H1 (cell line): ENCODE results near the gene ZNF333. TPM values are rescaled to one million over a fixed set of nuclear protein-coding genes. Genes with fewer than 3 reads are reported as not detected.
A peak's percentile ranks its signal among the peaks of the same experiment; 100 is the strongest.
"Not testable (repeated sequence)": the region's sequence is repeated elsewhere in the genome, so short reads cannot be mapped to it uniquely, and the experiment has no call there.

Source experiments
- CTCF ChIA-PET: fragments of 300-600 bp; sonication (Branson Sonifier 250); formaldehyde crosslinking; loops from one replicate; lab custom pipeline; 2021; ENCODE audit not compliant: partially characterized antibody; lab: Charles Lee
- POLR2A ChIA-PET: fragments of 300-600 bp; sonication (Branson Sonifier 250); formaldehyde crosslinking; loops from one replicate; lab custom pipeline; 2021; ENCODE audit warnings: inconsistent platforms; ENCODE audit not compliant: partially characterized antibody; lab: Charles Lee
- DNase-seq, 2 experiments: peaks; one replicate each; pipeline versions ENCODE4 v3.0.0 to v3.0.0-alpha.2; 2010 to 2022; ENCODE audit warnings: low spot score in 2 of 2, low read depth in 1 of 2, mixed read lengths in 1 of 2
- FAIRE-seq: peaks from 2 replicates; lab custom pipeline; 2011; peaks lifted over from hg19 to GRCh38; lab: Jason Lieb, UNC
- H2AFZ ChIP-seq: 2 replicates; pipeline ENCODE4 v1.8.1; 2012; ENCODE audit warnings: low read length, inconsistent platforms
- H2AK5ac ChIP-seq: 2 replicates; pipeline ENCODE4 v1.6.1; 2013; ENCODE audit warnings: low read depth, low read length
- H2BK120ac ChIP-seq: replicated peaks from 2 replicates; pipeline ENCODE3; 2013; ENCODE audit warnings: low read depth, low read length, inconsistent platforms
- H2BK12ac ChIP-seq: 2 replicates; pipeline ENCODE4 v1.6.1; 2013; ENCODE audit warnings: low read depth, low read length
- H2BK15ac ChIP-seq: 2 replicates; pipeline ENCODE4 v1.6.1; 2013; ENCODE audit warnings: low read length
- H2BK20ac ChIP-seq: 2 replicates; pipeline ENCODE4 v1.6.1; 2013; ENCODE audit warnings: low read length
- H2BK5ac ChIP-seq: 2 replicates; pipeline ENCODE4 v1.6.1; 2013; ENCODE audit warnings: low read depth, low read length
- H3K14ac ChIP-seq: 2 replicates; pipeline ENCODE4 v1.6.1; 2013; ENCODE audit warnings: inconsistent platforms; ENCODE audit not compliant: insufficient read length
- H3K18ac ChIP-seq: 2 replicates; pipeline ENCODE4 v1.6.1; 2013; ENCODE audit warnings: low read length; ENCODE audit errors: extremely low read depth
- H3K23ac ChIP-seq: 2 replicates; pipeline ENCODE4 v1.6.1; 2013; ENCODE audit warnings: inconsistent platforms; ENCODE audit not compliant: insufficient read length
- H3K23me2 ChIP-seq: 2 replicates; pipeline ENCODE4 v1.6.1; 2013; ENCODE audit warnings: low read depth, low read length
- H3K27ac ChIP-seq: 2 replicates; pipeline ENCODE4 v1.6.1; 2011; ENCODE audit warnings: low read depth, low read length, inconsistent platforms
- H3K27me3 ChIP-seq, 4 experiments: replicated peaks in 1 of 4; 1 replicate in 1 of 4; 2 replicates in 3 of 4; pipeline versions ENCODE4 v1.6.1 to v1.8.1; 2011 to 2013; ENCODE audit warnings: low read length in 3 of 4, mild to moderate bottlenecking in 3 of 4, inconsistent platforms in 2 of 4, mixed read lengths in 2 of 4, moderate library complexity in 1 of 4; ENCODE audit not compliant: control insufficient read depth in 3 of 4, insufficient read depth in 3 of 4; ENCODE audit errors: extremely low read depth in 1 of 4
- H3K36me3 ChIP-seq, 4 experiments: 2 replicates each; pipeline versions ENCODE4 v1.6.1 to v1.8.1; 2011 to 2013; ENCODE audit warnings: mild to moderate bottlenecking in 4 of 4, low read length in 3 of 4, moderate library complexity in 2 of 4, control low read depth in 1 of 4, inconsistent platforms in 1 of 4; ENCODE audit not compliant: insufficient read depth in 4 of 4, control insufficient read depth in 2 of 4
- H3K4ac ChIP-seq: replicated peaks from 2 replicates; pipeline ENCODE3; 2013; ENCODE audit warnings: low read length, low read depth, mixed read lengths, inconsistent platforms; ENCODE audit not compliant: insufficient read length
- H3K4me1 ChIP-seq, 4 experiments: replicated peaks in 1 of 4; 1 replicate in 1 of 4; 2 replicates in 3 of 4; pipeline versions ENCODE4 v1.6.1 to v1.8.1; 2011 to 2013; ENCODE audit warnings: low read length in 3 of 4, inconsistent platforms in 2 of 4, mixed read lengths in 1 of 4; ENCODE audit not compliant: insufficient read depth in 4 of 4, control insufficient read depth in 3 of 4
- H3K4me2 ChIP-seq, 2 experiments: 2 replicates each; pipeline versions ENCODE4 v1.6.1 to v1.8.1; 2011 to 2013; ENCODE audit warnings: low read depth in 2 of 2, low read length in 2 of 2, control low read depth in 1 of 2, inconsistent platforms in 1 of 2, mild to moderate bottlenecking in 1 of 2; ENCODE audit not compliant: insufficient read depth in 1 of 2
- H3K4me3 ChIP-seq, 4 experiments: fragments of 200-600, 300-600 bp in 1 of 4; sonication (generic), shearing (Covaris generic), sonication (Bioruptor Twin) in 1 of 4; 2 replicates each; pipeline versions ENCODE4 v1.5.1 to v1.8.1; 2011 to 2016; ENCODE audit warnings: low read length in 4 of 4, low read depth in 3 of 4, control low read depth in 2 of 4, inconsistent platforms in 2 of 4, mild to moderate bottlenecking in 2 of 4, mixed read lengths in 1 of 4, moderate library complexity in 1 of 4; ENCODE audit not compliant: insufficient read depth in 2 of 4; ENCODE audit errors: extremely low read depth in 1 of 4
- H3K56ac ChIP-seq: replicated peaks from 2 replicates; pipeline ENCODE3; 2013; ENCODE audit warnings: low read depth, mild to moderate bottlenecking, mixed read lengths, low read length, inconsistent platforms; ENCODE audit not compliant: insufficient read length
- H3K79me1 ChIP-seq: 2 replicates; pipeline ENCODE4 v1.6.1; 2013; ENCODE audit warnings: low read depth, low read length, control low read depth
- H3K79me2 ChIP-seq, 2 experiments: 2 replicates each; pipeline versions ENCODE4 v1.6.1 to v1.8.1; 2012 to 2013; ENCODE audit warnings: low read length in 2 of 2, mild to moderate bottlenecking in 2 of 2, inconsistent platforms in 1 of 2; ENCODE audit not compliant: insufficient read depth in 2 of 2, control insufficient read depth in 1 of 2
- H3K9ac ChIP-seq, 4 experiments: replicated peaks in 1 of 4; 1 replicate in 1 of 4; 2 replicates in 3 of 4; pipeline versions ENCODE4 v1.6.1 to v1.8.1; 2011 to 2013; ENCODE audit warnings: low read depth in 3 of 4, low read length in 3 of 4, control low read depth in 2 of 4, mild to moderate bottlenecking in 2 of 4, moderate library complexity in 2 of 4, inconsistent platforms in 1 of 4; ENCODE audit errors: extremely low read depth in 1 of 4
- H3K9me3 ChIP-seq, 2 experiments: 2 replicates each; pipeline versions ENCODE4 v1.6.1 to v1.8.1; 2012 to 2013; ENCODE audit warnings: mild to moderate bottlenecking in 2 of 2, moderate library complexity in 2 of 2, control low read depth in 1 of 2, inconsistent platforms in 1 of 2, low read depth in 1 of 2, low read length in 1 of 2, mixed read lengths in 1 of 2; ENCODE audit not compliant: insufficient read depth in 2 of 2
- H4K20me1 ChIP-seq, 2 experiments: replicated peaks in 1 of 2; 2 replicates each; pipeline versions ENCODE3 to v1.8.1; 2011 to 2013; ENCODE audit warnings: inconsistent platforms in 2 of 2, low read length in 2 of 2, mild to moderate bottlenecking in 1 of 2; ENCODE audit not compliant: insufficient read depth in 2 of 2, control insufficient read depth in 1 of 2
- H4K5ac ChIP-seq: 2 replicates; pipeline ENCODE4 v1.6.1; 2013; ENCODE audit warnings: low read length, low read depth, mixed read lengths, inconsistent platforms; ENCODE audit not compliant: insufficient read length
- H4K8ac ChIP-seq: 2 replicates; pipeline ENCODE4 v1.8.0; 2013; ENCODE audit warnings: mild to moderate bottlenecking, moderate library complexity, low read length, inconsistent platforms; ENCODE audit not compliant: insufficient read depth; ENCODE audit errors: extremely low read depth
- H4K91ac ChIP-seq: replicated peaks from 2 replicates; pipeline ENCODE3; 2013; ENCODE audit warnings: low read length, mixed read lengths, inconsistent platforms; ENCODE audit not compliant: insufficient read length
- CTCF ChIP-seq, 3 experiments: IDR thresholded peaks; 1 replicate in 2 of 3; 2 replicates in 1 of 3; pipeline versions ENCODE4 v1.5.1 to v1.6.1; 2011; ENCODE audit warnings: low read length in 3 of 3, mild to moderate bottlenecking in 3 of 3, inconsistent platforms in 2 of 3, low read depth in 1 of 3, moderate library complexity in 1 of 3; ENCODE audit not compliant: insufficient read depth in 1 of 3; ENCODE audit errors: control extremely low read depth in 1 of 3
- RBBP5 ChIP-seq: IDR thresholded peaks from 2 replicates; pipeline ENCODE4 v1.7.1; 2012; ENCODE audit warnings: low read depth, mild to moderate bottlenecking, inconsistent platforms, low read length, moderate library complexity, borderline replicate concordance
- WGBS, 2 experiments: shearing (Covaris generic) in 1 of 2; methylation state at CpG; one replicate each; pipeline versions ENCODE4 v1.1.6 to v1.1.7; 2013 to 2015; ENCODE audit warnings: low lambda C conversion rate in 2 of 2, mixed read lengths in 2 of 2, inconsistent platforms in 1 of 2, low coverage in 1 of 2, missing lambda C conversion rate in 1 of 2; ENCODE audit not compliant: insufficient replicate concordance in 2 of 2, insufficient coverage in 1 of 2, insufficient read length in 1 of 2; ENCODE audit errors: extremely low coverage in 1 of 2, missing lambda C conversion rate in 1 of 2; 5-methylcytosine and 5-hydroxymethylcytosine counted together
- polyA plus RNA-seq, 7 experiments: library from polyadenylated mRNA; depleted of rRNA in 3 of 7; stranded (reverse) in 5 of 7; unstranded in 2 of 7; fragments of >200 nt in 5 of 7; fragments of 200-250 nt in 2 of 7; gene quantifications; 1 replicate in 5 of 7; 2 replicates in 1 of 7; 4 replicates in 1 of 7; pipeline versions ENCODE4 v1.2.1 to v1.2.3, GENCODE V29; 2011 to 2013; ENCODE audit warnings: missing spikeins in 2 of 7, mixed read lengths in 2 of 7
- total RNA-seq: library from RNA; stranded (reverse); fragmentation: NEBNext Ultra II Directional; extraction: Animal tissue kit (Norgen Biotek cat#: 25700); gene quantifications from 2 replicates; pipeline ENCODE4 v1.2.1, GENCODE V29; 2021
- TF ChIP-seq, protein P1 (sequence below): IDR thresholded peaks from 2 replicates; pipeline ENCODE4 v1.6.1; 2012; ENCODE audit warnings: low read length, inconsistent platforms

Gene ZNF333
- total and polyA plus RNA-seq, 2 of the 8 experiments (the other 6 are each of a cell fraction or from before 2014, with no cell fraction given): 7.3 to 8.4 TPM

DNA sequence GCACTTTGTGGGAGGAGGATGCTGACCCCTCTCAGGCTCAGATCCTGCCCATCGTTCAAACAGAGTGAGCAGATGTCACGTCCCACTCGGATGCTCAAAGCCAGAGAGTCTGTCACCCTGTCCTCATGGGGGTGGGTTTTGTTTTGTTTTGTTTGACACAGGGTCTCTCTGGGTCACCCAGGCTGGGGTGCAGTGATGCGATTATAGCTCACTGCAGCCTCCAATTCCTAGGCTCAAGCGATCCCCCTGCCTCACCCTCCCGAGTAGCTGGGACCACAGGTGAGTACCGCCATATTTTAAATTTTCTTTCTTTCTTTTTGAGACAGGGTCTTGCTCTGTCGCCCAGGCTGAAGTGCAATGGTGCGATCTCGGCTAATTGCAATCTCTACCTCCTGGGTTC lies 84.5 kb downstream of the ZNF333 start (continued):
- TF ChIP-seq CTCF (IDR thresholded peaks at IDR 0.05; ENCODE audit: control extremely low read depth in 1 of 3, insufficient read depth in 1 of 3, low read depth in 1 of 3, low read length in 3 of 3): no peak
- TF ChIP-seq, protein P1, sequence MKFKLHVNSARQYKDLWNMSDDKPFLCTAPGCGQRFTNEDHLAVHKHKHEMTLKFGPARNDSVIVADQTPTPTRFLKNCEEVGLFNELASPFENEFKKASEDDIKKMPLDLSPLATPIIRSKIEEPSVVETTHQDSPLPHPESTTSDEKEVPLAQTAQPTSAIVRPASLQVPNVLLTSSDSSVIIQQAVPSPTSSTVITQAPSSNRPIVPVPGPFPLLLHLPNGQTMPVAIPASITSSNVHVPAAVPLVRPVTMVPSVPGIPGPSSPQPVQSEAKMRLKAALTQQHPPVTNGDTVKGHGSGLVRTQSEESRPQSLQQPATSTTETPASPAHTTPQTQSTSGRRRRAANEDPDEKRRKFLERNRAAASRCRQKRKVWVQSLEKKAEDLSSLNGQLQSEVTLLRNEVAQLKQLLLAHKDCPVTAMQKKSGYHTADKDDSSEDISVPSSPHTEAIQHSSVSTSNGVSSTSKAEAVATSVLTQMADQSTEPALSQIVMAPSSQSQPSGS: no peak
- no peak for TF ChIP-seq RBBP5

DNA sequence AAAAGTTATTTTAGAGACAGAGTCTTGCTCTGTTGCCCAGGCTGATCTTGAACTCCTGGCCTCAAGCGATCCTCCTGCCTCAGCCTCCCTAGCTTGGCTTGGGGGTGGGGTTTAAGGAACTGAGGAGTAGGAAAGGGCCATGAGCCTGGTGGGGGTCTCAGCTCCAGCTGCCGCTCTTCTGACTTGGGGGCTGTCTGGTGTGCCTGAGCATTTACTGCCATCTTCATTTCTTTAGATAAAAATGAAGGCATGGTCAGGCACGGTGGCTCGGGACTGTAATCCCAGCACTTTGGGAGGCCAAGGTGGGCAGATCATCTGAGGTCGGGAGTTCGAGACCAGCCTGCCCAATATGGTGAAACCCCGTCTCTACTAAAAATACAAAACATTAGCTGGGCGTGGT lies 85.5 kb downstream of the ZNF333 start:
- FAIRE-seq, H2BK12ac ChIP-seq, H3K4ac ChIP-seq, H3K9me3 ChIP-seq, H3K56ac ChIP-seq, H3K36me3 ChIP-seq, H4K8ac ChIP-seq, H4K5ac ChIP-seq, H2BK20ac ChIP-seq, H2BK120ac ChIP-seq, H3K23ac ChIP-seq, H2BK5ac ChIP-seq, H3K4me1 ChIP-seq, H3K14ac ChIP-seq, H3K27ac ChIP-seq, H3K9ac ChIP-seq, H3K79me1 ChIP-seq, H4K91ac ChIP-seq, H3K79me2 ChIP-seq, H2BK15ac ChIP-seq, H3K27me3 ChIP-seq, H2AK5ac ChIP-seq, H4K20me1 ChIP-seq, H2AFZ ChIP-seq, H3K18ac ChIP-seq: not testable (repeated sequence)
- WGBS, 2 experiments: 90% methylated on average over 7 of the region's 8 CpGs; no CpG with 5 or more reads in 1 of the 2 experiments
- POLR2A ChIA-PET: interaction anchor here (0.6 to 4.1 kb wide), 2 partner anchors 17 to 174 kb away, joined by 3 to 18 read pairs; no protein-coding TSS in a partner anchor
- Histone ChIP-seq H3K4me2 (peak overlapping the region; percentile 78 to 82; a peak in 3 of 4 replicates), H3K23me2 (peaks cover 11% of the 10 kb centered on the region; the same call in 1 of the 2 replicates), H3K4me3 (peak overlapping the region in 1 of 4 experiments; percentile 71; a peak in 2 of 8 replicates)
- peak in 1 of 2 experiments; percentile 40 for DNase-seq
- CTCF ChIA-PET: interaction anchor here (0.6 to 3.0 kb wide), 5 partner anchors 11 to 216 kb away, joined by 3 to 13 read pairs (median 3); no protein-coding TSS in a partner anchor
